HepG2 (cell line): Measurements from ENCODE around the gene KRT32.

Experiments
- PAX8 ChIP-seq: sonication (generic); formaldehyde crosslinking; IDR thresholded peaks from 2 replicates; pipeline ENCODE4 v1.8.0; 2022; ENCODE audit warnings: mild to moderate bottlenecking, missing genetic modification reagents, borderline replicate concordance
- TCF12 ChIP-seq, 2 experiments: fragments of 450-650 bp in 1 of 2; sonication (generic) in 1 of 2; formaldehyde crosslinking in 1 of 2; IDR thresholded peaks; 2 replicates each; pipeline versions ENCODE4 v1.6.1 to v1.8.0; 2017 to 2022; ENCODE audit warnings: antibody characterized with exemption in 1 of 2, mild to moderate bottlenecking in 1 of 2, missing genetic modification reagents in 1 of 2, moderate library complexity in 1 of 2
- THAP8 ChIP-seq: sonication (generic); formaldehyde crosslinking; IDR thresholded peaks from 2 replicates; pipeline ENCODE4 v1.5.1; 2020; ENCODE audit warnings: missing genetic modification reagents, mild to moderate bottlenecking, borderline replicate concordance
- ZNF549 ChIP-seq: sonication (generic); formaldehyde crosslinking; IDR thresholded peaks from 2 replicates; pipeline ENCODE4 v1.5.0; 2020; ENCODE audit warnings: missing genetic modification reagents
- TF ChIP-seq, protein P1 (sequence below): sonication (generic); formaldehyde crosslinking; IDR thresholded peaks from 2 replicates; pipeline ENCODE4 v1.8.1; 2022; ENCODE audit warnings: mild to moderate bottlenecking, missing genetic modification reagents

DNA sequence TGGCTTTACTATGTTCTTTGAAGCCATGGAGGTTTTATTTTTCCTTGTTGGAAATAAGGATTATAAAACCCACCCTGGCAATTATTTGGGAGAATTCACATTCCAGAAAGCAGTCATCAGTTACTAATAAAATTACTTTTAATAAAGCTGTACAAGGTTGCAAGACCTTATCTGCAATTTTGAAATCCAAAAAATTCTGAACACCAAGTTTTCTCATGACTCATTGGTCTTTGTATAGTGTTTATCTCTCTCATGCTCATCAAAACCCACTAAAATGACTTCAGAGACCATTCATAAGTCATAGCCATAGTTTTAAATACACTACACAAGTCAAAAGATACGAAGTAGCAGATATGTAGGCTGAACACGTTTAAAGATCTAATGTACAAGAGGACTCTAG lies 20.4 kb downstream of the KRT32 start:
- TF ChIP-seq PAX8 (no peak), ZNF549 (CRISPR knock-in tag) (no peak), TCF12 (IDR thresholded peaks at IDR 0.05) (no peak), TCF12 (CRISPR knock-in tag; IDR thresholded peaks at IDR 0.05) (no peak), THAP8 (CRISPR knock-in tag) (no peak)
- TF ChIP-seq, protein P1, sequence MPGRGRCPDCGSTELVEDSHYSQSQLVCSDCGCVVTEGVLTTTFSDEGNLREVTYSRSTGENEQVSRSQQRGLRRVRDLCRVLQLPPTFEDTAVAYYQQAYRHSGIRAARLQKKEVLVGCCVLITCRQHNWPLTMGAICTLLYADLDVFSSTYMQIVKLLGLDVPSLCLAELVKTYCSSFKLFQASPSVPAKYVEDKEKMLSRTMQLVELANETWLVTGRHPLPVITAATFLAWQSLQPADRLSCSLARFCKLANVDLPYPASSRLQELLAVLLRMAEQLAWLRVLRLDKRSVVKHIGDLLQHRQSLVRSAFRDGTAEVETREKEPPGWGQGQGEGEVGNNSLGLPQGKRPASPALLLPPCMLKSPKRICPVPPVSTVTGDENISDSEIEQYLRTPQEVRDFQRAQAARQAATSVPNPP (CRISPR knock-in tag) = no peak
